Stimulated activated naive CD8-positive, alpha-beta T cell treated with anti-CD3 and anti-CD28 coated beads, Interleukin-15, Interleukin-2, amounts not matched to agents 100 ng/mL and 50 ng/mL, for 24 hours (primary cell): ENCODE measurements around the gene AGAP3.
A peak's percentile ranks its signal among the peaks of the same experiment; 100 is the strongest.

Experiments
- H3K27ac Mint-ChIP-seq: one replicate; pipeline ENCODE4 v1.8.0; 2021; ENCODE audit warnings: mild to moderate bottlenecking, mixed read lengths
- H3K27me3 Mint-ChIP-seq: one replicate; pipeline ENCODE4 v1.8.0; 2021; ENCODE audit warnings: mixed read lengths
- H3K36me3 Mint-ChIP-seq: one replicate; pipeline ENCODE4 v1.8.0; 2021; ENCODE audit warnings: low read depth, mixed read lengths
- H3K4me1 Mint-ChIP-seq: one replicate; pipeline ENCODE4 v1.8.0; 2021; ENCODE audit warnings: low read depth, mixed read lengths
- H3K4me3 Mint-ChIP-seq: one replicate; pipeline ENCODE4 v1.8.0; 2021; ENCODE audit warnings: mild to moderate bottlenecking, mixed read lengths
- H3K9me3 Mint-ChIP-seq: one replicate; pipeline ENCODE4 v1.8.0; 2021; ENCODE audit warnings: mixed read lengths

Gene AGAP3

GRCh38 chr7:151076863-151077704 lies 9.2 kb upstream of the AGAP3 start:
- H3K4me1 Mint-ChIP-seq = peaks cover 27% of the 10 kb centered on the region
- H3K9me3 Mint-ChIP-seq = no peaks in the 10 kb centered on the region
- no peak overlapping the region for H3K27ac Mint-ChIP-seq
- peaks cover 38% of the 10 kb centered on the region for H3K36me3 Mint-ChIP-seq
- no peak overlapping the region for H3K4me3 Mint-ChIP-seq
- no peaks in the 10 kb centered on the region for H3K27me3 Mint-ChIP-seq

GRCh38 chr7:151077705-151078232 lies 8.5 kb upstream of the AGAP3 start:
- peaks cover 34% of the 10 kb centered on the region for H3K36me3 Mint-ChIP-seq
- H3K4me3 Mint-ChIP-seq = peak overlapping the region; percentile 27
- peak overlapping the region; percentile 24 for H3K27ac Mint-ChIP-seq
- no peaks in the 10 kb centered on the region for H3K9me3 Mint-ChIP-seq
- H3K27me3 Mint-ChIP-seq = no peaks in the 10 kb centered on the region
- peaks cover 31% of the 10 kb centered on the region for H3K4me1 Mint-ChIP-seq

- no peaks in the 10 kb centered on the region for H3K27me3 Mint-ChIP-seq
- H3K27ac Mint-ChIP-seq = peak overlapping the region; percentile 24
- H3K9me3 Mint-ChIP-seq = no peaks in the 10 kb centered on the region
- H3K4me3 Mint-ChIP-seq = peak overlapping the region; percentile 91
- peaks cover 33% of the 10 kb centered on the region for H3K4me1 Mint-ChIP-seq
- H3K36me3 Mint-ChIP-seq = peaks cover 34% of the 10 kb centered on the region
These were observed 7.8 kb upstream of the AGAP3 start for GRCh38 chr7:151078233-151079040.

GRCh38 chr7:151079199-151079910 lies 6.9 kb upstream of the AGAP3 start:
- Mint-ChIP-seq H3K36me3 (peaks cover 30% of the 10 kb centered on the region), H3K4me3 (peak overlapping the region; percentile 91), H3K27ac (peak overlapping the region; percentile 80), H3K9me3 (no peaks in the 10 kb centered on the region), H3K4me1 (peaks cover 39% of the 10 kb centered on the region), H3K27me3 (no peaks in the 10 kb centered on the region)

GRCh38 chr7:151080067-151080521 lies 6.2 kb upstream of the AGAP3 start:
- Mint-ChIP-seq H3K27ac (peak overlapping the region; percentile 80), H3K4me3 (peak overlapping the region; percentile 91), H3K9me3 (no peaks in the 10 kb centered on the region), H3K27me3 (peaks cover 6% of the 10 kb centered on the region), H3K4me1 (peaks cover 44% of the 10 kb centered on the region), H3K36me3 (peaks cover 25% of the 10 kb centered on the region)

- Mint-ChIP-seq H3K27me3 (peaks cover 11% of the 10 kb centered on the region), H3K9me3 (no peaks in the 10 kb centered on the region), H3K36me3 (peaks cover 21% of the 10 kb centered on the region), H3K27ac (peak within 1 kb of the TSS; percentile 80), H3K4me3 (peak within 1 kb of the TSS; percentile 96), H3K4me1 (peaks cover 49% of the 10 kb centered on the region)
These were observed 5.6 kb upstream of the AGAP3 start, which contains the start of gene FASTK for GRCh38 chr7:151080522-151081169. Gene FASTK (minus strand): TSS chr7:151080809. CDS start chr7:151080766, 43 bp downstream.

- peaks cover 52% of the 10 kb centered on the region for H3K4me1 Mint-ChIP-seq
- H3K27ac Mint-ChIP-seq = peak overlapping the region; percentile 41
- peaks cover 14% of the 10 kb centered on the region for H3K36me3 Mint-ChIP-seq
- H3K4me3 Mint-ChIP-seq = peak overlapping the region; percentile 96
- no peaks in the 10 kb centered on the region for H3K9me3 Mint-ChIP-seq
- H3K27me3 Mint-ChIP-seq = peaks cover 13% of the 10 kb centered on the region
These were observed 4.8 kb upstream of the AGAP3 start for GRCh38 chr7:151081170-151082101.

- Mint-ChIP-seq H3K27me3 (peaks cover 13% of the 10 kb centered on the region), H3K9me3 (no peaks in the 10 kb centered on the region), H3K4me3 (peak overlapping the region; percentile 96), H3K4me1 (peaks cover 52% of the 10 kb centered on the region), H3K36me3 (peaks cover 13% of the 10 kb centered on the region), H3K27ac (peak overlapping the region; percentile 92)
These were observed 3.9 kb upstream of the AGAP3 start for GRCh38 chr7:151082141-151083070.

- peaks cover 9% of the 10 kb centered on the region for H3K36me3 Mint-ChIP-seq
- H3K4me3 Mint-ChIP-seq = peak within 1 kb of the TSS; percentile 96
- H3K27ac Mint-ChIP-seq = peak within 1 kb of the TSS; percentile 92
- no peaks in the 10 kb centered on the region for H3K9me3 Mint-ChIP-seq
- peaks cover 13% of the 10 kb centered on the region for H3K27me3 Mint-ChIP-seq
- H3K4me1 Mint-ChIP-seq = peaks cover 52% of the 10 kb centered on the region
These were observed 3.0 kb upstream of the AGAP3 start, which contains the start of gene TMUB1 for GRCh38 chr7:151083071-151083823. Gene TMUB1 (minus strand): TSS chr7:151083493. CDS start chr7:151082563, 930 bp downstream.

- peaks cover 8% of the 10 kb centered on the region for H3K36me3 Mint-ChIP-seq
- H3K4me3 Mint-ChIP-seq = peak overlapping the region; percentile 68
- no peak overlapping the region for H3K27ac Mint-ChIP-seq
- H3K4me1 Mint-ChIP-seq = peaks cover 54% of the 10 kb centered on the region
- peaks cover 13% of the 10 kb centered on the region for H3K27me3 Mint-ChIP-seq
- no peaks in the 10 kb centered on the region for H3K9me3 Mint-ChIP-seq
These were observed 2.5 kb upstream of the AGAP3 start for GRCh38 chr7:151083824-151084160.

- H3K36me3 Mint-ChIP-seq = peaks cover 7% of the 10 kb centered on the region
- peak overlapping the region; percentile 78 for H3K4me3 Mint-ChIP-seq
- H3K27me3 Mint-ChIP-seq = peaks cover 16% of the 10 kb centered on the region
- H3K27ac Mint-ChIP-seq = peak overlapping the region; percentile 33
- no peaks in the 10 kb centered on the region for H3K9me3 Mint-ChIP-seq
- H3K4me1 Mint-ChIP-seq = peaks cover 49% of the 10 kb centered on the region
These were observed 965 bp upstream of the AGAP3 start for GRCh38 chr7:151085329-151085690.

- H3K27ac Mint-ChIP-seq = peak overlapping the region; percentile 65
- no peaks in the 10 kb centered on the region for H3K9me3 Mint-ChIP-seq
- H3K27me3 Mint-ChIP-seq = peaks cover 16% of the 10 kb centered on the region
- peaks cover 7% of the 10 kb centered on the region for H3K36me3 Mint-ChIP-seq
- H3K4me1 Mint-ChIP-seq = peaks cover 45% of the 10 kb centered on the region
- H3K4me3 Mint-ChIP-seq = peak overlapping the region; percentile 87
These were observed 548 bp downstream of the AGAP3 start for GRCh38 chr7:151086802-151087244.
